Femur (tissue), 1 donor: ENCODE data around the gene RAB18.
"Not testable (repeated sequence)": the region's sequence is repeated elsewhere in the genome, so short reads cannot be mapped to it uniquely, and the experiment has no call there.

Experiments
- DNase-seq: peaks from one replicate; pipeline ENCODE4 v3.0.0-alpha.2; 2017

RAB18 gene

DNA sequence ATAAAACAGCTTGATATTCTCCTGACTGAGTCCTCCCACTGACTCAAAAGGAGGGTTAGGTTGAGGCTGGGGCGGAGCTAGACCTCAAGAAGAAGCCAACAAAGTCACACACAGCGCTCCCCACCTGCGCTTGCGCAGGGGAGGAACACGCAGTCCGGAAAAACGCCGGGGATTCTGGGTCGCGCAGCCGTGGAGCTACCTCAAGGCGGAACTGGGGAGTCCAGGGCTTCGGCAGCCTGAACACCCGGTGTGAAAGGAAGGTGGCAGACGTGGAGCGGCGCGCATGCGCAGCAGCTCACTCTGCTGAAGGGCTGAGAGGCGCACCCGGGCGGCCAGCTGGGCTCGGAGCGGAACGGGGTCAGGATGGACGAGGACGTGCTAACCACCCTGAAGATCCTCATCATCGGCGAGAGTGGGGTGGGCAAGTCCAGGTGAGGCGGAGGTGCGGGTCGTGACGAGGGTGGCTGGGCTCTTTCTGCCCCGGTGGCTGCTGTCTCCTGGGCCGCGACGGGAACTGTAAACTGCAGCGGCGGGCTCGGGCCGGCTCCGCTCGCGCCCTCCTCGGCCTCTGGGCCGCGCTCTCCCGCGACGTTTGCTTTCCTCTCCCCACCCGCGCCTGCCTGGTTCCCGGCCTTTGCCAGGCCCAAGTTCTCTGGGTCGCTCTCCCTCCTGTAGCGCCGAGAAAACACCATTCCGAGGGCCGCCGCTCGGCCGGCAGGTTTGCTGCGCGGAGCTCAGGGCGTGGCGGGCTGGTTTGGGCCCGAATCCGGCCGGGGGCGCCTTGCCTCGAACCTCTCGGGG is at the start of gene RAB18:
Gene RAB18 (plus strand): TSS at position 298 of the 801 bp plus-strand sequence. CDS start 66 bp downstream, at position 364.
- DNase-seq: peak; percentile 99

DNA sequence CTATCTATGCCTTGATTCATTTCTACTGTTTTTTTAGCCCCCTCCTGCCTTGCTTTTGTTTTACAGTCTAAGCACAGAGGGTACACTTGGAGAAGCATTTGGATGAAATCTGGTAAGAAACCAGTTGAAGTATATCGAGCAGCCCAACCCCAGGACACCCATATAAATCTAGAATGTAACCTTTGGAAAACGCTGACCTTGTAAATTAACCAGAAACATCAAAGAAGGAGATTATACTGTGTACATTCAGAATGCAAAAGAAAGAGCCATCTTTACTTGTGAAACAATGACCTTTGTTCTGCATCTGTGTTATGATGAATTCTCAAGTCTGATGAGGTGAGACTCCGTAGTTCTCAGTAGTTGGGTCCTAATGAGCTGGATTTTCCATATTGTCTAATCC is 49.3 kb upstream of the RAB18 start:
- DNase-seq: no peak

DNA sequence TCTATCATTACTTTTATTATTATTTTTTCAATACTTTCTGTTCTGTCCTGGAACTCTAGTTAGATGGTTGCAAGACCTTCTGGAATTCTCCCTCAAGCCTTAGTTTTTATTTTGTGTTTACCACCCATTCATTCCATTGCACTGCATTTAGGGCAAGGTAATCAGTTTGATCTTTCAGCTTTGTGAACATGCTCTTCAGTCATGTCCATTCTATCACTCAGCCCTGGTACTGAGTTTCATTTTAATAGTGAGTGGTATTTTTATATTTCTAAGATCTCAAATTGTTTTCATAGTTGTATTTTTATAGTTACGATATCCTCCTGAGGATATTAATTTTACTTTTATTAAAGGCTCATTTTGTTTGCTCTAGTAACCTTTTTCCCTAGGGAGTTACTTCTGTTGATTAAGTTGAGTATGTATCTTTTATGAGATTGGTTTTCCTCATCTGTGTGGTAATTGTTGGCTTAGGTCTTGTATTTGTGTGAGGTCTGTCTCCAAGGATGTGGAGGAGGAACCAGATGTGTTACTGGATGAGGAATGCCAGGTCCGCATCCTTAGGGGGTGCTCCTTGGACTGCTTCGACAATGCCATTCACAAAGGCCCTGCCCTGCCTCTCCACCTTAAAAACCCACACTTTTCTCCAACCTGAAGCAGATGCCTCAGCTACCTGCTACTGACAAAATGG is 46.7 kb upstream of the RAB18 start:
- DNase-seq: no peak

DNA sequence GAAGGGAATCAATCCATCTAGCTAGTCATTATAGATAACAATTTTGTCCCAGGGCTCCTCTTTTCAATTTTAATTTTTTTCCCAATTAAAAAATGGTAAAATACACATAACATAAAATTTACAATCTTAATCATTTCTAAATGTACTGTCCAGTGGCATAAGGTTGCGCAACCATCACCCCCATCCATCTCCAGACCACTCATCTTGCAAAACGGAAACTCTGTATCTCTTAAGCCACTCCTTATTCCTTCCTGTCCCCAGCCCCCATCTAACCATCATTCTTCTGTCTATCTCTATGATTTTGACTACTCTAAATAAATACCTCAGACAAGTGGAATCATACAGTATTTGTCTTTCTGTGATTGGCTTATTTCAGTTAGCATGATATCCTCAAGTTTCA is 46.1 kb upstream of the RAB18 start:
- DNase-seq: no peak

DNA sequence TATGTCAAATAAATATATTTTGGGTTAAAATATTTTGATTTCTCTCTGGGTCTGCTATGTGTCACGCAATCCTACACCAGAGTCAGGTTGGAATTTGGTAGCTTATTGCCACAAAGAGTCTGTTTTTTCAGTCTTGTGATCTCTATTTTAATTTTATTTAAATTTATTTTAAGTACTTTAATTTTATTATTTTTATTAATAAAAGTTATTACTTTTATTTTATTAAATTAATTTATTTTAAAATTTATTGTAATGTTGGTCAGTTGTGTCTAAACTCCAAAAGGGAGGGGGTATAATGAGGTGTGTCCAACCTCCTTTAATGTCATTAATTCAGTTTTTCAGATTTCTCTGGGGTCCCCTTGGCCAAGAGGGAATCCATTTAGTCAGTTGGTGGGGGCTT is 42.8 kb upstream of the RAB18 start:
- no peak for DNase-seq

DNA sequence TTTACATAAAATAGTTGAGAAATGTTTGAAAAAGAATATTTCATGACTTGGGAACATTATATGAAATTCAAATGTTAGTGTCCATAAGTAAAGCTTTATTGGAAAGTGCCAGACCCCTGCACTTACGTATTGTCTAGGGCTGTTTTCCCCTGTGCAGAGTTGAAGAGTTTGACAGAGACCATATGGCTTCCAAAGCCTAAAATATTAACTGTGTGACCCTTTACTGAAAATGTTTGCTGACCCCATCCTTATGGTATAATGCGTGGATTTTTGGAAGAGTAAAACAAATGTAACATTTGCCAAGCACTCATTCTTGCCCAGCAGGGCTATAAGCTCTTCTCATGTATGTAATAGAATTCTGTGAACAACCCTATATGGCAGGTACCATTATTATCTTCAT is 40.1 kb upstream of the RAB18 start:
- DNase-seq: no peak

DNA sequence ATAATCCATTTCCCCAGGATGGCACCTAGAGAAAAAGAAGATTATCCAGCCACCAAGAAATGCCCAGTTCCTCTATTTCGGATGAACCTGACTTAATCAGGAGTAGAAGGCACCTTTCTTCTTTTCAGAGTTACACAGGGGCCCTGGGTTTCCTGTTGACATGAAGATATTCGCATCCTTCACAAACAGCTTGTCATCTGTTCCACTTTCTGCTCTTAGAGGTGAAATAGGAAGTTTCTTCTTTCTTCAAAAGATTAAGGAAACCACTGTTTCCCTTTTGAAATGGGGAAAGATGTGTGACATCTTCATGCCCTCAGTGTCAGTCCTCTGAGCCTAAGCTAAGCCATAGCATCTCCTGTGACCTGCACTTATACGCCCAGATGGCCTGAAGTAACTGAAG is 39.1 kb upstream of the RAB18 start:
- no peak for DNase-seq

DNA sequence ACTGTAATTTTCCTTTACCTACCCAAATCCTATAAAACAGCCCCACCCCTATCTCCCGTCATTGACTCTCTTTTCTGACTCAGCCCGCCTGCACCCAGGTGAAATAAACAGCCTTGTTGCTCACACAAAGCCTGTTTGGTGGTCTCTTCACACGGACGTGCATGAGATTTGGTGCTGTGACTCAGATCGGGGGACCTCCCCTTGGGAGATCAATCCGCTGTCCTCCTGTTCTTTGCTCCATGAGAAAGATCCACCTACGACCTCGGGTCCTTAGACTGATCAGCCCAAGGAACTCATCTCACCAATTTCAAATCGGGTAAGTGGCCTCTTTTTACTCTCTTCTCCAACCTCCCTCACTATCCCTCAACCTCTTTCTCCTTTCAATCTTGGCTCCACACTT is 38.5 kb upstream of the RAB18 start:
- DNase-seq: not testable (repeated sequence)

DNA sequence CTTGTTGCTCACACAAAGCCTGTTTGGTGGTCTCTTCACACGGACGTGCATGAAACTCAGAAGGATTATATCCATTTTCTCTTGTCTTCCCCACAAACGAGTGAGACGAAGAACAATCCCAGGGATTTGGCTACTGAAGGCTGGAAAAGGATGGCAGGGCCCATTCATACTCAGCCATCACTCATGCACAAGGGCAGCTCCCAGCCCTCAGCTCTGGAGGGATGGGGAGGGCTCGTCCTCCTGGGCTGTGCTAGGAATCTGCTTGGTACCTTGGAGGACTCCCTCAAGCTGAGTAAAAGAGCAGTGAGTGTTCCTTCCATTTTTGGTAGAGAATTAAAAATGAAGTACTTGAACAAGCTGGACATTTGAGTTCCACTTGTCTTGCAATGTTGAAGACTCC is 33.2 kb upstream of the RAB18 start:
- no peak for DNase-seq

DNA sequence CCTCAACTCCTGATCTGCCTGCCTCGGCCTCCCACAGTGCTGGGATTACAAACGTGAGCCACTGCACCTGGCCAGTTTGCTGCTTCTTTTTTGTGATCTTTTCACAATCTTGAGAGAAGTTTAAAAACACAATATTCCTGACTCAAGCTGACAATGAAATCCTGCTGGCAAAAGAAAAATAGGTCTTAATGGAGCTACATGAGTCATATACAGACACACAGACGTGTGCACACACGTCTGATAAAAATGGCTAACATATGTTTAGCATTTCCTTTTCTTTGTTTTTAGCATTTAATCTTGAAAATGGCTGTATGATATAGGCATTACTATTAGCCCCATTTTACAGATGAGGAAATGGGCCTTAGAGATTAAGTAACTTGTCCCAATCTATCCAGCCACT is 29.4 kb upstream of the RAB18 start:
- DNase-seq: no peak

DNA sequence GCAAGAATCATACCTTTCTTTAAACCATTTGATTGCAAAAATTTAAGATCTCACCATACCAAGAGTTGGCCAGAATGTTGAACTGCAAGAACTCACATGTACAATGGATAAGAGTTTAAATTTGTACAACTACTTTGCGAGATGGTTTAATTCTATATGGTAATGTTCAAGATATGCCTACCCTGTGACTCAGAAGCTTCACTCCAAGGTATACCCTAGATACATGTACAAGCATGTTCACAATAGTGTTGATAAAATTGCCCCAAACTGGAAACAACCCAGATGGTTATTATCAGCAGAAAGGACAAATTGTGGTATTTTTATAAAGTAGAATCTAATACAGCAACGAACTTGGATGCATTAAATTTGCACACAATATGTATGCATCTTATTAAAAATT is 25.1 kb upstream of the RAB18 start:
- DNase-seq: no peak

DNA sequence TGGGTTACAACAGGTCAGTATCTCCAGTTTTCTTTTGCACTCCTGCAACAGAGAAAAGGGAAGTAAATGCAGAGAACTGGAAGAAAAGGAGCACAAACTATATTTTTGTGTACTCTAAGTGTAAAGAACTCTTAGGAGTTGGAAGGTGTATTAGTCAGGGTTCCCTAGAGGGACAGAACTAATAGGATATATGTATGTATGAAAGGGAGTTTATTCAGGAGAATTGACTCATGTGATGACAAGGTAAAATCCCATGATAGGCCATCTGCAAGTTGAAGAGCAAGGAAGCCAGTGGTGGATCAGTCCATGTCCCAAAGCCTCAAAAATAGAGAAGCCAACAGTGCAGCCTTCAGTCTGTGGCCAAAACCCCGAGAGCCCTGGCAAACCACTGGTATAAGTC is 22.6 kb upstream of the RAB18 start:
- no peak for DNase-seq

DNA sequence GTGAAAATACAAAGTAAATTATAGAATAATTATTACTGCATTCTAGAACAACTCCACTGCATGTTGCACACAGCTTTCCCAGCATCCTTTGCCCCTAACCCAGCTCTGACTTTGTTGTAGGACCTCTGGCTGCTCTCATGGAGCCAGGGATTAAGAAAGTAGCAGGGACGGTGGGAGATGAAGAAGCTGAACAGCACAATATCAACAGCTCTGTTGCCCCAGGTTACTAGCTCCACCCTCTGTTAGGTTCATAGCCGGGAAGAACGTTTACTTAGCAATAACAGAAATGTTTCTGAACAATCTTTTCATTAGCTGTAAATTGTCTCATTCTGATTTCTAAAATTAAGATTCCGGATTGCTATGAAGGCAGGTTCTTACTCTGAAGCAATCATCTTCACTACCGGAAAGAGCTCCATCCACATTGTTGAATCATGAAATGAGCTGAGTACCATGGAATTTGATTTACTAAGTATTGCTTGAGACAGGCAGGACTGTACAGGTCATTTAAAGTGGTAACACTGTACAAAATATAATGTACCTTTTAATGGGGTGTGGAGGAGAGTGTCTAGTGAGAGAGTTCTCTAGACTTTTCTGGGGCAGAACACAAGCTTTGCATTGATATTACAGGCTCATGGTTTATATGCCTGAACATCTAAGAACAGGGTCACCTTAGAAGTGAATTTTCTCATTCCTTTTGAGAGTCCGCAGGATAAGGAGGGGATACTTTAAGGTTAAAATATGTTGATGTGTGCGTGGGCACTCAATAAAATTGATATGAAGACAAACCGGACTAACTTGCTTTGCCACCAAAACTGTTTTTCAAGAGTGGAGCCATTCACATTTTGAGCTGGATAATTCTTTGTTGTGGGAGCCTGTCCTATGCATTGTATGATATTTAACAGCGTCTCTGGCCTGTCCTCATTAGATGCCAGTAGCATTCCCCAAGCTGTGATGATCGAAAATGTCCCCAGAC is 20.8 kb upstream of the RAB18 start:
- DNase-seq: no peak

DNA sequence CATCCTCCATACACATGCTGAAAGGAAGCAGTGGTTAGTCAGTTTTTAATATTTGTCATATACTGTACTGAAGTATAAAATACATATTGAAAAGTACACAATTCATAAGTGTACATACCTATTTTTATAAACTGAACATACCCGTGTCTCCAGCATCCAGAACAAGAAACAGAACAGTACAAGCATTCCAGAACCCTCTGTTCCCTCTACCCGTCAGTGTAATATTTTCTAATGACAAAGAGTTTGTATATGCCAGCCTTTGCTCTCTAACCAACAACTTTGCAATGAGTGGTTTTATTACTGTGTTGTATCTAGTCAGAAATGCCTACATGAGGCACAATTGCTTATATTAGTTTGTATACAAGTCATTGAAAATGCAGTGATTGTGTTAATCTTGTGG is 18.7 kb upstream of the RAB18 start:
- no peak for DNase-seq

DNA sequence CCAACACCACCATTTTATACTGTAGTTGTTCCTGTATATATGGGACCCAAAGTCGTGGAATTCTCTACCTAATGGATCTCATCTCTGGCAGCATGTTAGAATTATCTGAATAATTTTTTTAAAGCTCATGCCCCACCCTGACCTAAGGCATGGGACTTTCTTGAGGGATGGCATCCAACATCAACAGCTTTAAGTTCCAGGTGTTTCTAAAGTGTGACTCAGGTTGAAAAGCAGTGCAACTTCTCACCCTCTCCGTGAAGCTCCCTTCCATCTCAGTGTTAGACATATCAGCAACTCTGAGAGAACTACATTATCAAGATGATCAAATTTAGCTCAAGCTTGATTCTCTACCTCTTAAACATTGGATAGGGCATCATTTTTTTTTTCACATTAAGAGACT is 18.1 kb upstream of the RAB18 start:
- DNase-seq: no peak

DNA sequence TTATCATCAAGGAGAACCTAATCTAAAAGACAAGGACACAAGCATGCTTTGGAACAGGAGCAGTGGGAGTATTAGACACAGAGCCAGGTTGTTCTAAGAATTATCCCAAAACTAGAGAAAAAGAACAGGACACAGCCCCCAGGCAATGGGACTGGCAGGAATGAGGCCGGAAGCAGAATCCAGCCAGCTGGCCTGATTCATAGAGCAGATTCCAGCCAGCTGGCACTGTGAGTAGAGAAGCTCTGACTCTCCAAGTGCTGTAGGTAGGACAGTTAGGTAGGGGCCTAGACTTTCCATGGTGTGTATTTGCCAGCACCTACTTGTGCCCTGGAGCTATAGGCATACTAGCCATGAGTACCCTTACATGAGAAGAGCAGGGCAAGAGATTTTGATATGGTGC is 13.3 kb upstream of the RAB18 start:
- no peak for DNase-seq

DNA sequence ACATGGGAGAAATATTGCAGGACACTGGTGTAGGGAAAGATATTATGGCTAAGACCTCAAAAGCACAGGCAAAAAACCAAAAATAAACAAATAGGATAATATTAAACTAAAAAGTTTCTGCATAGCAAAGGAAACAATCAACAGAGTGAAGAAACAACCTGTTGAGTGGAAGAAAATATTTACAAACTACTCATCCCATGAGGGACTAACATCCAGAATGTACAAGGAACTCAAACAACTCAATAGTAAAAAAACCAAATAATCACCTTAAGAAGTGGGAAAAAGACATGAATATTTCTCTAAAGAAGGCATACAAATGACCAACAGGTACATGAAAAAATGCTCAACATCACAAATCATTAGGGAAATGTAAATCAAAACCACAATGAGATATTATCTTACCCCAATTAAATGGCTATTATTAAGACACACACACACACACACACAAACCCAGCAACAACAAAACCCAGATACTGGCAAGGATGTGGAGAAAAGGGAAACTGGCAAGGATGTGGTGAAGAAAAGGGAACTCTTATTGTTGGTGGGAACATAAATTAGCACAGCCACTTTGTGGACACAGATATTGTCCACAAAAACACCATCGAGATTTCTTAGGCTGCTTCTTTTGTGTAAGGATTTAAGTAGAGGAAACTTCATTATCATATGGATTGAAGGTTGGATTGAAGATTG is 9.8 kb upstream of the RAB18 start:
- DNase-seq: no peak

DNA sequence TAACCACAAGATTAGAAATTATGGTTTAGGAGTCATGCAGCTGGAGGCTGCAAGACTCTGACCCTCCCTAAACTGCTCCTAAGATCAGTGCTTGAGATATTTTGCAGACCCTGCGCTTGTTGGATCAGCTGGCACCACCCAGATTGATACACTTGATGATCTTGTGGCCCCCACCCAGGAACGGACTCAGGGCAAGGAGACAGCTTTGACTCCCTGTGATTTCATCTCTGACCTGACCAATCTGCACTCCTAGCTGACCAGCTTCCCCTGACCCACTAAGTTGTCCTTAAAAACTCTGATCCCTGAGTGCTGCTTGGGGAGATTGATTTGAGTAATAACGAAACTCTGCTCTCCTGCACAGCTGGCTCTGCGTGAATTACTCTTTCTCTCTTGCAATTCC is 8.0 kb upstream of the RAB18 start:
- DNase-seq: no peak

DNA sequence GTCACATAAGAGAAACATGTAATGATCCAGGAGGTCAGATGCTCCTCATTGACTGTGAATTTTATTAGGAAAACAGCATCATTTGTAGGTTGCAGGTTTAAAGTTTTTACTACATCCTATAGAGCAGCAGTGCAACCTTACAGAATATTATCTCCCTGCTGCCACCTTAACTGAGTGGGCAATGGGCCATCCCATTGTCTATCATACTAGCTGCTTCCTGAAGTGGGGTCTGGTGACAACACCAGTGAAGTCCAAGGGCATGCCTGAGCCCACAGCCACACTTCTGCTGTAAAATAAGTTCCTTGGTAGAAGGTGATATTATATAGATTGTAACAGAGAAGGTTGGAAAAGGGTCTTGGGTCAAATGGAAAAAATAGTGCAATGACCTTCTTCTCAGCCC is 4.0 kb upstream of the RAB18 start:
- no peak for DNase-seq

DNA sequence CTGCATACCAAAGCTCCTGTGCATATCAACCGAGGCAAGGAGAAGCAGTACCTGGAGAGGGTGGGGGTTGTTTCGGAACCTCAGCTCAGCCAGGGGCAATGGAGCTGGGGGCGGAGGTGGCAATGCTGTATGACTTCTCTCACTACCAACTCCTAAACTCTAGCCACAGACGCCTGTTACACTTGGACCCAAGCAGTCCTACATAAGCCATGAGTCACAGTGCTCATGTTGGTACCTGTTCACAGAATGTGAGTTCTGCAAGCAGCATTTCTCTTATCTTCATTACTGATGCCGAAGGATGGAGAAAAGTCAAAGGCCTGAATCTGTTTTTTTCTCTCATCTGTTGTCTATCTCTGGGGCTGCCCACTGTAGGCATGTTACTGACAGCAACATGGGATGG is 3.2 kb upstream of the RAB18 start:
- DNase-seq: no peak

DNA sequence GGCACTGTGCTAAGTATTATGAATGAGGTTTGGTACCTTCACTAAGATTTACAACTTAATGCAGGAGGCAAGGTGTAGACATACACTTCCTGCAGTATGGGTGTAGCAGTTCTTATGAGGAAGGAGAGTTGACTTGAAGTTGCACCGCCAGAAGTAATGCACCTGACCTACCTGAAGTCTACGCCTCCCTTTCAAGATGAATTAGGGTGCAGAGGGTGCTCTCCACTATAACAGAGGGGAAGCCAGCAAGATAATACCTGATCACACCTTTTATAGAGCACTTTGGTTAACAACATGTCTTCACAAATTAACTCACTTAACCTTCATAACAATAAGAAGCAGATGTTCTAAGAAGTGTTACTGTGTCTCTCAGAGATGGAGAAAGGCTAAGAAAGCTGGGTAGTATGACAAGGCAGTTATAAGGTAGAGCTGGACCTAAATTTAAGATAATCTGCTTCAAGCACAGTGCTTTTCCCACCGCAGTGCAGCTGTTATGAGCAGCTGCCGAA is 552 bp upstream of the RAB18 start:
- no peak for DNase-seq

DNA sequence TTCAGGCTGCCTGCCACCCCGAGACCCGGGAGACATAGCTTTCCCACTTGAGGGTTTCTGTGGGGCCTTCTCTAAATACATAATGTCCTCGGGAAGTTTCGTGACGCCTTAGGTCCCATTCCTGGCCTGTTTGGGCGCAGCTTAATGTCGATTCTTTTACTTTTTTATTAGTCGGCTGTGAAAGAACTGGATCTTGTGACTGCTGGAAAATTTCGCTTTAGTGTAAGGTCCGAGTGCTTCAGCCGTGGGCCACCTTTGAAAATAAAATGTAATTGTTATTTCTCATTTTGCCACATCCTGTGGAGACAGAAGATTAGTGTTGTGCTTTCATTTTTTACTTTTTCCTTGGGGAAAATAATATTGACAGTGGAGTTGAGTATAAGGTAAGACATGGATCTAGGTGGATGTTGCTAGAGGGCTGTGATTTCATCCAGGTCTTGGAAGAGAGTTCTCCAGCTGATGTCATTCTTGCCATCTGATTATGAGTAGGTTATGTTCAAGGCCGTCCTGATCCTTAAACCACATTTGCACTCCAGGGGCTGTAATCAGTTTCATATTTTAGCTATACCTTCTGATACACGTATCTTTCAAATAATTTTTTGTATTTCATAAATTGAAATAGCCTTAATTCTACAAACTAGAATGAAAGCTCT is 830 bp downstream of the RAB18 start:
- no peak for DNase-seq
